MV-4-11 (cell line): ENCODE results near the gene KIF17.
"Not testable (repeated sequence)": the region's sequence is repeated elsewhere in the genome, so short reads cannot be mapped to it uniquely, and the experiment has no call there.

Experiments
- DNase-seq: peaks from one replicate; lab custom pipeline; 2025; lab: John Stamatoyannopoulos, UW

KIF17 gene

GRCh38 chr1:20686883-20687725 is 30.7 kb downstream of the KIF17 start:
- no peak for DNase-seq

GRCh38 chr1:20685741-20686140 is 32.1 kb downstream of the KIF17 start:
- DNase-seq, result no peak

- no peak for DNase-seq
Observed at GRCh38 chr1:20685099-20685662, 32.6 kb downstream of the KIF17 start.

GRCh38 chr1:20684651-20685050 is 33.2 kb downstream of the KIF17 start:
- no peak for DNase-seq

GRCh38 chr1:20684050-20684620 is 33.7 kb downstream of the KIF17 start:
- peak; percentile 49 for DNase-seq

GRCh38 chr1:20683614-20684013 is 34.2 kb downstream of the KIF17 start:
- no peak for DNase-seq

GRCh38 chr1:20682571-20683236 is 35.1 kb downstream of the KIF17 start:
- DNase-seq, result peak; percentile 91

GRCh38 chr1:20681999-20682398 is 35.8 kb downstream of the KIF17 start:
- no peak for DNase-seq

- no peak for DNase-seq
Observed at GRCh38 chr1:20680269-20680668, 37.5 kb downstream of the KIF17 start.

GRCh38 chr1:20678599-20678998 is 39.2 kb downstream of the KIF17 start:
- peak; percentile 98 for DNase-seq

GRCh38 chr1:20673626-20674025 is 44.2 kb downstream of the KIF17 start:
- not testable (repeated sequence) for DNase-seq

- no peak for DNase-seq
Observed at GRCh38 chr1:20672265-20672632, 45.6 kb downstream of the KIF17 start.

- no peak for DNase-seq
Observed at GRCh38 chr1:20670936-20671335, 46.9 kb downstream of the KIF17 start.

GRCh38 chr1:20668581-20668980 is 49.2 kb downstream of the KIF17 start:
- no peak for DNase-seq

- peak; percentile 38 for DNase-seq
Observed at GRCh38 chr1:20666804-20667203, 51.0 kb downstream of the KIF17 start.

- no peak for DNase-seq
Observed at GRCh38 chr1:20666146-20666545, 51.7 kb downstream of the KIF17 start.

- peak; percentile 49 for DNase-seq
Observed at GRCh38 chr1:20665726-20666125, 52.1 kb downstream of the KIF17 start.

GRCh38 chr1:20663969-20664715 is 53.7 kb downstream of the KIF17 start:
- no peak for DNase-seq

- no peak for DNase-seq
Observed at GRCh38 chr1:20663365-20663764, 54.4 kb downstream of the KIF17 start.

GRCh38 chr1:20662110-20662475 is 55.7 kb downstream of the KIF17 start:
- no peak for DNase-seq

GRCh38 chr1:20661207-20662109 is 56.3 kb downstream of the KIF17 start, which contains the start of gene DDOST:
Gene DDOST (minus strand): TSS chr1:20661369. CDS start chr1:20661350, 19 bp downstream.
- DNase-seq, result peak; percentile 99
